CD4-positive, alpha-beta T cell treated with Interleukin-4 for 1 hour (primary cell): ENCODE measurements around the gene CHD1L.
"Not testable (repeated sequence)": the region's sequence is repeated elsewhere in the genome, so short reads cannot be mapped to it uniquely, and the experiment has no call there.

Experiments used
- DNase-seq, 2 donors: peaks; one replicate each; pipeline ENCODE4 v3.0.0-alpha.2; 2020 to 2022

CHD1L gene

GRCh38 chr1:147272042-147272441 lies 29.6 kb downstream of the CHD1L start:
- no peak for DNase-seq

DNA sequence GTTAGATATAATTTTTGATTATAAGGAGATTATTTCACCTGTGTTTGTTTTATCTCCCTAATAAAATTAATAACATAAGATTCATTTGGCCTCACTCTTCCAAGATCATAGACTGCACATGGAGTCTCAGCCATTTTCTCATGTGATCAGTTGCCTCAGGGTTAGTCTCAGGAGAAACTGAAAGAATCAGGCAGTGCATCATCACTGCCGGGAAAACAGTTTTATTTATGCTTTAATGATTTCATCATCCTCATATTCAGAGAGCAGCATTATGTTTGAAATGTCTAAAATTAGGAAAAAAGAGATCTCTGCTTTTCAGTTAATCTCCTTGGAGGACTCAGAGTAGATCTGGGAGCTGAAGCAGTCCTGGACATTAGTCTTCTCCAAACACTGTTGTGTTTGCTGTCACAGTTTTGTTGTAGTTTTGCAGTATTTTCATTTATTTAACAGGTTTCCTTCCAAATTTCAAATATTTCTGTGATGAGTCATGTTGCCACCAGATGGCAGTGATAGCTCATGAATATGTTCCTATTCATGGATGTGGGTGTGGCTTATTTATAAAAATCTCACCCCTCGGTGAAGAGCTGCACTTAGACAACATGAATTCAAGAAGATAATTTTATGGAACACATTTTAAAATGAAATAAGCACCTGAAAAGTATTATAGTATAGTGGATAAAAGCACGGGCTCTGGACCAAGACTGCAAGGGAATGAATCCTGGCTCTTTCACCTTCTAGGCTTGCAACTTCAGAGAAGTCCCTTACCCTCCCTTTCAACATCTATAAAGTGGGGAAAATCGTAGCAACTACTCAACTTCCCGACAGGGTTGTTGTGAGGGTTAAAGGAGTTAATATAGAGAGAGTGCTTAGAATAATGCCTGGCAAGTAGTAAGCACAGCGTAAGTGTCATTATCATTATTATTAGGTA lies 31.2 kb downstream of the CHD1L start:
- DNase-seq = peak; percentile 17 to 61

DNA sequence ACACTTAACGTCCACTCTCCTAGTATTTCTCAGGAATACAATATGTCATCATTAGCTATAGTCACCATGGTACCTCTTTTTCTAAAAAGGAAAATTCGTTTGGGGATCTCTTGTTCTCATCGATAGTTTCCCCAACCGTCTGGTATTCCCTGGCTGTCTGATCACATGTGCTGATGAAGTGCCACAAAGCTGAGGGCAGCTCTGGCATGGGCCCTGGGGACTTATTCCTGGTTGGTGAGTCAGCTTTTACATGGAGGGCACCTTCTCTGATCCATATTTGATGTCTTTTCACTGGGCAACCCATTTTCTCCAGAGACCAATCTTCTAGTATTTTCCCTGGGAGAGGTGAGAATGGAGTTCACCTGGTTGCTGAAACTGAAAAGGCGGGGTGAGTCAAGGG lies 39.5 kb downstream of the CHD1L start:
- no peak for DNase-seq

- no peak for DNase-seq
Observed at GRCh38 chr1:147283011-147283410, 40.5 kb downstream of the CHD1L start.

DNA sequence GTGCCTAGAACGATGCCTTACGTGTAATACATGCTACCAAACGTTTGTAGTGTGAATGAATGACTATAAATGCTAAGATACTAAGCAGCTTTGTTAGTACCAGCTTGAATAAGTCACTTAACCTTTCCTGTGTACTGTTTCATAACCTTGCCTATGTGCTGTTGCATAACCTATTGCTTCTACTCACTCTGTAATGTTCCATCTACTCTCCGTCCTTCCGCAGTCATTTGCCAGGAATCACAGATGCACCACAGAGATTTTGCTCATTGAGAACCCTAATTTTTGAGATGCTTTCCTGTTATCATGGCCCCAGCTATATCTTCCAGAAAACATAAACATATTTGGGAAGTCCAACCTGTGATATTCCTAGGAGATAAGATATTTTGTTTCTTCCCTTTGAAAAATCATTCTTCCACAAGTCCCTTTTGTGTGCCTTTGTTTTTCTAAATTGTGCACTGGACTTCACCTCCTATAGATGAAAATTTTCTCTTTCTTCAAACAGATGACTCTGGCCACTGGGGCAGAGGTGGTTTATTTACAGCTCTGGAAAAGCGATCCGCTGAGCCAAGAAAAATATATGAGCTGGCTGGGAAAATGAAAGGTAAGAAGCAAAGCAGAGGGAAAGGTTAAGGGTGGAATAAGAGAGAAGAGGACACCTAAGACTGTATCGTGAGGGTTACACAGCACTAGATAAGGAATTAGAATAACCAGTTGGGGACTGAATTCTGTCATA lies 44.8 kb downstream of the CHD1L start:
- DNase-seq = no peak

DNA sequence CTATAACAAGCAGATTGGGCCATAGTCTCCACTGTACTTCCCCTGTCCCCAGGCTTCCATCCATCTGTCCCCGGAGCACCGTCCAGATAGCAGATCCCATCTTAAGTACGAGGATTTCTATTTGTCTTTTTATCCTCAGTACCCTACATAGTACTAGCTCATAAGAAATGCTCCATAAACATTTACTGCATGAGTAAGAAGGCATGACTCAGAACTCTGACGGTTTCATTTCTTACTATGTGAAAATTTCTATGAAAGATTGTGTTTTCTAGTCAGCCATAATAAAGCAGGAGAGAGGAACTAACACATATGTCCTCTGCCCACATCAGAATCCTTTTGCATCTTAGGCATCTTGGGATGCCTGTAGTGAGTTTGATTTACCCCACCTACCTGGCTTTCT lies 49.5 kb downstream of the CHD1L start:
- no peak for DNase-seq

DNA sequence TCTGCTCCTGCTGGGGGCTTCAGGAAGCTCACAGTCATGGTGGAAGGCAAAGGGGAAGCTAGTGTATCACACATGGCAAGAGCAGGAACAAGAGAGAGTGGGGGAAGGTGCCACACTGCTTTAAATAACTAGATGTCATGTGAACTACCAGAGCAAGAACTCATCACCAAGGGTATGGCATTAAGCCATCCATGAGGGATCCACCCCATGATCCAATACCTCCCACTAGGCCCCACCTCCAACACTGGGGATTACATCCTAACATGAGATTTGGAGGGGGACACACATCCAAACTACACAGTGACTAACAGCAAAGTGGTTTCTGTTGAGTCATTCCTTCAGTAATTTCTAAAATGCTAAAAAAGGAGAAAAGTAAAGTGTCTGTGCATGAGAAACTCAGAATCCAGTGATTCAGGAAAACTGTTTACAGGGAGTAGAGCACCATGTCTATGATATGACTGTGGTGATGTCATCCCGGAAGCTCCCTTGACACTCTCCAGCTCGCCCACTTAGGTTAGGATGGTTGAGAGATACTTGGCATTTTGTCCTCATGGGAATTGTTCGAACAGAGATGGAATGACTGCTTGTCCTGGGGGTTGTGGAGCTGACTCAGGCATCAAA lies 50.3 kb downstream of the CHD1L start:
- no peak for DNase-seq

GRCh38 chr1:147297438-147297837 lies 55.0 kb downstream of the CHD1L start:
- no peak for DNase-seq

DNA sequence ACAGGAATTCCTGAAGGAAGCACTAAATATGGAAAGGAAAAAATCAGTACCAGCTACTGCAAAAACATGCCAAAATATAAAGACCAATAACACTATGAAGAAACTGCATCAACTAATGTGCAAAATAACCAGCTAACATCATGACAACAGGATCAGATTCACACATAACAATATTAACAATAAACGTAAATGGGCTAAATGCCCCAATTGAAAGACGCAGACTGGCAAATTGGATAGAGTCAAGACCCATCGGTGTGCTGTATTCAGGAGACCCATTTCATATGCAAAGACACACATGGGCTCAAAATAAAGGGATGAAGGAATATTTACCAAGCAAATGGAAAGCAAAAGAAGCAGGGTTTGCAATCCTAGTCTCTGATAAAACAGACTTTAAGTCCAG lies 63.3 kb downstream of the CHD1L start:
- DNase-seq = not testable (repeated sequence)

- no peak for DNase-seq
Observed at GRCh38 chr1:147316968-147317367, 74.5 kb downstream of the CHD1L start.

DNA sequence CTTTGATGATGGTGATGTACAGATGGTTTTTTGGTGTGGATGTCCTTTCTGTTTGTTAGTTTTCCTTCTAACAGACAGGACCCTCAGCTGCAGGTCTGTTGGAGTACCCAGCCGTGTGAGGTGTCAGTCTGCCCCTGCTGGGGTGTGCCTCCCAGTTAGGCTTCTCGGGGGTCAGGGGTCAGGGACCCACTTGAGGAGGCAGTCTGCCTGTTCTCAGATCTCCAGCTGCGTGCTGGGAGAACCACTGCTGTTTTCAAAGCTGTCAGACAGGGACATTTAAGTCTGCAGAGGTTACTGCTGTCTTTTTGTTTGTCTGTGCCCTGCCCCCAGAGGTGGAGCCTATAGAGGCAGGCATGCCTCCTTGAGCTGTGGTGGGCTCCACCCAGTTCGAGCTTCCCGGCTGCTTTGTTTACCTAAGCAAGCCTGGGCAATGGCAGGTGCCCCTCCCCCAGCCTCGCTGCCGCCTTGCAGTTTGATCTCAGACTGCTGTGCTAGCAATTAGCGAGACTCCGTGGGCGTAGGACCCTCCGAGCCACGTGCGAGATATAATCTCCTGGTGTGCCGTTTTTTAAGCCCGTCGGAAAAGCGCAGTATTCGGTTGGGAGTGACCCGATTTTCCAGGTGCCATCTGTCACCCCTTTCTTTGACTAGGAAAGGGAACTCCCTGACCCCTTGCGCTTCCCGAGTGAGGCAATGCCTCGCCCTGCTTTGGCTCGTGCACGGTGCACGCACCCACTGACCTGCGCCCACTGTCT lies 84.6 kb downstream of the CHD1L start:
- not testable (repeated sequence) for DNase-seq

DNA sequence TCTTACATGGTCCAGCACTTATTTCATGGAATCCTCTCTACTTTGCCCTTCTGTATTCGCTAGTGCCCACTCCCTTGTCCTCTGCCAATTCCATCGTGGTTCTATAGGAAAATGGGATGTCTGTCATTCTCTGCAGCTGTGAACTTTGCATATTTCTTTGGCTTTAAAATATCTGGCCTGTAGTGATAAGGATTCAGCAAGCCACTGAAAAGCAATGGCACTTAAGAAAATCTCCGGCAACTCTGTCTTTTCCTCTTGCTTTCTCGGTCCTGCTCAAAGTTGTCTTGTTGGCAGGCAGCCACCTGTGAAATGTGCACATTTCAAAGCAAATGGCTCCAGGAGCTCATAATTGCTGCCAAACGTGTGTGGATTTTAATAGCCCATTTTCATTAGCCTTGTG lies 91.8 kb downstream of the CHD1L start:
- no peak for DNase-seq

DNA sequence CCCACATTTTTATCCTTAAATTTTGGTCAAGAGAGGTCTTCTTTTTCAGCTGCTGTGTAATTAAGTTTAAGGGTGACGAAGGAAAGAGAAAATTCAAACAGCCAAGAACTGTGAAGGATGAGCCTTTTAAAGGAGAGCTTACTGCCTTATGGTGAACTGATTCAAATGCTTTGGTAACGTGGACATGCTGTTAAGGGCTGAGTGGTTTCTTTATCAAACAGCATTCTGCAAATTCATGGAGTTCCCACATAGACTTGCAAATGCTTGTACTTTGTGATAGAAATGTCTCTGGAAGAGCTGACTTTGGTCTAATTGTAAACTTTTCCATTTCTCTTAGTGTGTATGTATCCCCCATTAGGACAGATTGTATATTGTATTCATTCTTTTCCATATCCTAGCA lies 93.8 kb downstream of the CHD1L start:
- no peak for DNase-seq

DNA sequence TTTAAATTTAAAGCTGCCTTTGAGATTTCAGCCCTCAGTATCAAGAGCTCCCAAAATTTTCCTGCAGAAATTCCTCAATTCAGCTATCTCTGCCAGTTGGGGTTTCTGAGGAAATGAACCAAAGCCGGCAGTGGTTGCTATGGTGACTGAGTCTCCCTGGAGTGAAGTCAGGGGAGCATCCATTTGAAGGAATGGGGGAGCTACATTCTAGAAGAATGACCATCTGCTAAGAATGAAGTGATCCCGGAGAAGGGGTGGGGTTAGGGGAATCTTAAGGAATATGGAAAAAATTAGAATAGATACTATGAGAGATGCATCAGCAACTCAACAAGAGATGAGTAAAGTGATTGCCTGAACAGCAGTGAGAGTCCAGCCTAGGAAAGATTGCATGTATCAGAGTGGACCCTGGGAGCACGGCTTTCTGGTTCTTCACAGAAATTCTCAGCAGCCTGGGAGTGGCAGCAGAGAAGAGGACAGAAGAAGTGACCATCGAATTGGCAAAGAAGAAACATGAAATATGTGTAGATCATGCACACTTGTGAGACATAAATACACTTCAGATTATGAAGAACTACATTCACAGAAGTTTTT lies 94.7 kb downstream of the CHD1L start:
- DNase-seq = no peak

DNA sequence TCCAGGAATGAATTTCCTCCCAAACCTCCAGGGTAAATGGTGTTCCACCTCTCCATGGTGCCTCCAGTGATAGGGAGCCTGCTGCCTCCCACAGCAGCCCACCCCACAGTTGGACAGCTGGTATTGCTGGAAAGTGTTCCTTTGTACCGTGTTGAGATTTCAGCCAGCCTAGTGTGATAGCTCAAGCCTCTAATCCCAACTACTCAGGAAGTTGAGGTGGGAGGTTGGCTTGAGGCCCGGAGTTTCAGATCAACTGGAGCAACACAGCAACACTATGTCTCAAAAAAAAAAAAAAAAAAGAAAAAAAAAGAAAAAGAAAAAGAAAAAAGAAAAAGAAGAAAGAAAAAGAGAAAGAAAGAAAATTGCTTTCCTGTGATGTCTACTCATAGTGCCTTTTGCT lies 96.1 kb downstream of the CHD1L start:
- DNase-seq = no peak

- no peak for DNase-seq
Observed at GRCh38 chr1:147341246-147341645, 98.8 kb downstream of the CHD1L start.
